ENCODE data around the gene GRAMD1B.

- TF ChIP-seq CTCF (conservative IDR thresholded peaks at IDR 0.05; ENCODE audit: low read depth, low read length) (no peak), EZH2 (IDR thresholded peaks at IDR 0.05; ENCODE audit: low read length, unreplicated experiment) (no peak), EZH2phosphoT487 (IDR thresholded peaks at IDR 0.05; ENCODE audit: borderline replicate concordance, low read length) (no peak)
These were observed 145.4 kb downstream of the GRAMD1B start for GRCh38 chr11:123575441-123575840.
